GM12878 (cell line): ENCODE measurements around the gene DDAH1. TPM values are rescaled to one million over a fixed set of nuclear protein-coding genes. Genes with fewer than 3 reads are reported as not detected.

ENCODE experiments used
- ATAC-seq: fragments of 200-7000 bp; cut with Tn5 transposase; 3 replicates; pipeline ENCODE4 v1.9.1; 2020; ENCODE audit warnings: mild to moderate bottlenecking, moderate library complexity
- BruUV-seq: library from RNA; stranded (reverse); fragments of 400-500 nt; replicated peaks from 2 replicates; lab custom pipeline; 2021; lab: Mats Ljungman, UMichigan
- CTCF ChIA-PET: fragments of 300-600 bp; sonication (Branson Sonifier 250); formaldehyde crosslinking; extraction: SDS; loops from one replicate; lab custom pipeline; 2021; ENCODE audit warnings: inconsistent platforms; lab: Yijun Ruan, JAX
- POLR2A ChIA-PET: fragments of 350-600 bp; formaldehyde crosslinking; extraction: SDS; loops from one replicate; lab custom pipeline; 2021; ENCODE audit warnings: inconsistent platforms; lab: Charles Lee
- RAD21 ChIA-PET: fragments of 300-600 bp; sonication (Branson Sonifier 250); formaldehyde crosslinking; loops from one replicate; lab custom pipeline; 2023; ENCODE audit warnings: antibody characterized with exemption; ENCODE audit not compliant: unreplicated experiment; lab: Charles Lee
- SMC1A ChIA-PET: fragments of 300-600 bp; sonication (Branson Sonifier 250); formaldehyde crosslinking; loops from one replicate; lab custom pipeline; 2023; ENCODE audit not compliant: unreplicated experiment, uncharacterized antibody; lab: Charles Lee
- DNase-seq: peaks from one replicate; pipeline ENCODE4 v3.0.0-alpha.2; 2011; ENCODE audit warnings: low read depth, low spot score
- FAIRE-seq: peaks from 3 replicates; lab custom pipeline; 2011; peaks lifted over from hg19 to GRCh38; lab: Jason Lieb, UNC
- H2AFZ ChIP-seq: 2 replicates; pipeline ENCODE4 v1.6.0; 2011; ENCODE audit warnings: low read depth, low read length, control low read depth; ENCODE audit not compliant: control insufficient read depth
- H3K27ac ChIP-seq: 2 replicates; pipeline ENCODE4 v1.5.1; 2011; ENCODE audit warnings: control low read depth; ENCODE audit not compliant: control insufficient read depth, insufficient read depth
- H3K27me3 ChIP-seq, 2 experiments: replicated peaks in 1 of 2; 2 replicates each; pipeline versions ENCODE4 v1.6.0 to v1.6.1; 2011; ENCODE audit warnings: low read length in 1 of 2; ENCODE audit not compliant: control insufficient read depth in 2 of 2, insufficient read depth in 2 of 2
- H3K36me3 ChIP-seq, 2 experiments: 2 replicates each; pipeline ENCODE4 v1.5.1; 2011; ENCODE audit warnings: low read length in 1 of 2; ENCODE audit not compliant: control insufficient read depth in 2 of 2, insufficient read depth in 2 of 2
- H3K4me1 ChIP-seq: 2 replicates; pipeline ENCODE4 v1.6.1; 2011; ENCODE audit warnings: mild to moderate bottlenecking, low read length, moderate library complexity, mixed read lengths; ENCODE audit not compliant: control insufficient read depth, insufficient read depth
- H3K4me2 ChIP-seq: 2 replicates; pipeline ENCODE4 v1.6.0; 2011; ENCODE audit warnings: control low read depth; ENCODE audit not compliant: control insufficient read depth, insufficient read depth
- H3K4me3 ChIP-seq: fragments of 200-600 bp; sonication (generic); 2 replicates; pipeline ENCODE4 v1.5.1; 2016
- H3K79me2 ChIP-seq: 2 replicates; pipeline ENCODE4 v1.6.0; 2011; ENCODE audit warnings: low read length; ENCODE audit not compliant: control insufficient read depth, insufficient read depth
- H3K9ac ChIP-seq: 2 replicates; pipeline ENCODE4 v1.8.0; 2011; ENCODE audit warnings: low read length, control low read depth, mixed read lengths; ENCODE audit not compliant: control insufficient read depth, insufficient read depth
- H3K9me3 ChIP-seq: replicated peaks from 3 replicates; pipeline ENCODE4 v1.5.1; 2011; ENCODE audit warnings: mild to moderate bottlenecking, low read length; ENCODE audit not compliant: control insufficient read depth, insufficient read depth
- H4K20me1 ChIP-seq: 2 replicates; pipeline ENCODE4 v1.6.0; 2011; ENCODE audit not compliant: control insufficient read depth, insufficient read depth
- ASH2L ChIP-seq: fragments of 300-600, 200-600 bp; sonication (generic); IDR thresholded peaks from 2 replicates; pipeline ENCODE4 v1.6.1; 2017; ENCODE audit warnings: low read depth, mild to moderate bottlenecking, borderline replicate concordance
- CEBPB ChIP-seq, 2 experiments: fragments of 150-350 bp in 1 of 2; IDR thresholded peaks; 2 replicates each; pipeline ENCODE4 v1.6.1; 2012 to 2014; ENCODE audit warnings: low read depth in 2 of 2, low read length in 2 of 2, borderline replicate concordance in 1 of 2, inconsistent platforms in 1 of 2
- EGR1 ChIP-seq, 2 experiments: IDR thresholded peaks; 1 replicate in 1 of 2; 2 replicates in 1 of 2; pipeline ENCODE4 v1.6.1; 2011 to 2012; ENCODE audit warnings: low read depth in 2 of 2, low read length in 2 of 2, borderline replicate concordance in 1 of 2, mild to moderate bottlenecking in 1 of 2, moderate library complexity in 1 of 2
- IRF4 ChIP-seq: IDR thresholded peaks from 2 replicates; pipeline ENCODE4 v1.6.1; 2011; ENCODE audit warnings: low read depth, low read length
- IRF5 ChIP-seq: fragments of 450-650 bp; IDR thresholded peaks from 2 replicates; pipeline ENCODE4 v1.6.1; 2017; ENCODE audit warnings: borderline replicate concordance
- POLR2A ChIP-seq: IDR thresholded peaks from 2 replicates; pipeline ENCODE4 v1.6.1; 2011; ENCODE audit warnings: low read depth, mild to moderate bottlenecking, low read length
- RAD21 ChIP-seq: IDR thresholded peaks from 2 replicates; pipeline ENCODE4 v1.6.1; 2011; ENCODE audit warnings: mild to moderate bottlenecking, low read depth, low read length, moderate library complexity; ENCODE audit not compliant: insufficient read depth
- SREBF1 ChIP-seq: IDR thresholded peaks from 2 replicates; pipeline ENCODE4 v1.6.1; 2012; ENCODE audit warnings: mild to moderate bottlenecking, low read length
- USF1 ChIP-seq: IDR thresholded peaks from 2 replicates; pipeline ENCODE4 v1.6.1; 2011; ENCODE audit warnings: borderline replicate concordance, low read depth, mild to moderate bottlenecking, moderate library complexity, mixed read lengths, low read length; ENCODE audit not compliant: insufficient read depth; ENCODE audit errors: extremely low read length
- ZBTB33 ChIP-seq: fragments of 450-650 bp; IDR thresholded peaks from 2 replicates; pipeline ENCODE4 v1.6.1; 2017; ENCODE audit warnings: mild to moderate bottlenecking
- WGBS: methylation state at CpG from one replicate; pipeline ENCODE4 v1.1.6; 2016; ENCODE audit warnings: low lambda C conversion rate; ENCODE audit not compliant: insufficient replicate concordance, insufficient coverage; ENCODE audit errors: missing lambda C conversion rate; 5-methylcytosine and 5-hydroxymethylcytosine counted together
- in situ Hi-C: fragments of 300-500 bp; cut with MboI; formaldehyde crosslinking; loops from 9 replicates; pipeline ENCODE4 v1.14.3; 2018; ENCODE audit warnings: mixed read lengths
- intact Hi-C: fragments of 100-400 bp; cut with micrococcal nuclease; formaldehyde crosslinking; loops from one replicate; pipeline ENCODE4 v1.14.2; 2022; ENCODE audit not compliant: unreplicated experiment
- polyA plus RNA-seq, 11 experiments: library from polyadenylated mRNA; depleted of rRNA in 4 of 11; unstranded in 6 of 11; stranded (reverse) in 5 of 11; fragments of >200 nt; fragmentation: Nextera tagmentation in 4 of 11; fragmentation: Illumina TruSeq in 1 of 11; extraction: Ambion mirVana in 4 of 11; extraction: Trizol in 1 of 11; gene quantifications; 1 replicate in 1 of 11; 2 replicates in 10 of 11; pipeline versions ENCODE4 v1.2.1 to v1.2.3, GENCODE V29; 2011 to 2016; ENCODE audit warnings: inconsistent platforms in 2 of 11, missing spikeins in 2 of 11, low read depth in 1 of 11
- total RNA-seq, 4 experiments: library from RNA; depleted of rRNA in 3 of 4; stranded (reverse); fragments of >200 nt in 3 of 4; fragmentation: Illumina TruSeq in 1 of 4; extraction: Trizol in 1 of 4; gene quantifications; 2 replicates each; pipeline versions ENCODE4 v1.2.1 to v1.2.3, GENCODE V29; 2013 to 2021
- TF ChIP-seq, protein P1 (sequence below), 3 experiments: IDR thresholded peaks in 2 of 3; conservative IDR thresholded peaks in 1 of 3; 2 replicates each; pipeline ENCODE4 v1.5.1; 2011; ENCODE audit warnings: low read depth in 3 of 3, low read length in 3 of 3, mild to moderate bottlenecking in 3 of 3, control low read depth in 2 of 3, moderate library complexity in 2 of 3, inconsistent platforms in 1 of 3, mixed read lengths in 1 of 3; ENCODE audit not compliant: control insufficient read depth in 2 of 3, insufficient read depth in 1 of 3; ENCODE audit errors: extremely low read depth in 1 of 3
- TF ChIP-seq, protein P2 (sequence below): IDR thresholded peaks from 2 replicates; pipeline ENCODE4 v1.6.1; 2012; ENCODE audit warnings: low read length, inconsistent platforms

The DDAH1 gene
- total and polyA plus RNA-seq, 10 of the 15 experiments (the other 5 are each of a cell fraction or from before 2014, with no cell fraction given), result 0.07 to 0.88 (median 0.27) TPM; not detected in 6

DNA sequence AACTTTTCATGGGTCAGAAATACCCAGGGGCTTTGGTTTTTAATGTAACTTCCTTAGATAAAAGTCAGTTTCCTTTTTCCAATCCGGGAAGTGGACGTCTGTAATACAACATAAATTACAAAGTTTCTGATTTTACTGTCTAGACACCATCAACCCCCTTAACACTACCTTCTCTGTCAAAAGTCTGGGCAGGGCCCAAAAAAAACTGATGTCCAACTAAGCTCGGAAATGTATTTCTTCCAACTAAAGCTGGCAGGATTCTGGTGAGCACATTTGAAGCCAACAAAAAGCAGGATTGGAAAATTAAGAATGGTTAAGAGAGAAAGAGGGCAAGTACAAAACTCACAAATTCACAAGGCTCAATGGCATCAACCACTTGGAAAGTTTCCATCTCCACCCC, 24.3 kb downstream of the DDAH1 start (continued):
- TF ChIP-seq, protein P1, sequence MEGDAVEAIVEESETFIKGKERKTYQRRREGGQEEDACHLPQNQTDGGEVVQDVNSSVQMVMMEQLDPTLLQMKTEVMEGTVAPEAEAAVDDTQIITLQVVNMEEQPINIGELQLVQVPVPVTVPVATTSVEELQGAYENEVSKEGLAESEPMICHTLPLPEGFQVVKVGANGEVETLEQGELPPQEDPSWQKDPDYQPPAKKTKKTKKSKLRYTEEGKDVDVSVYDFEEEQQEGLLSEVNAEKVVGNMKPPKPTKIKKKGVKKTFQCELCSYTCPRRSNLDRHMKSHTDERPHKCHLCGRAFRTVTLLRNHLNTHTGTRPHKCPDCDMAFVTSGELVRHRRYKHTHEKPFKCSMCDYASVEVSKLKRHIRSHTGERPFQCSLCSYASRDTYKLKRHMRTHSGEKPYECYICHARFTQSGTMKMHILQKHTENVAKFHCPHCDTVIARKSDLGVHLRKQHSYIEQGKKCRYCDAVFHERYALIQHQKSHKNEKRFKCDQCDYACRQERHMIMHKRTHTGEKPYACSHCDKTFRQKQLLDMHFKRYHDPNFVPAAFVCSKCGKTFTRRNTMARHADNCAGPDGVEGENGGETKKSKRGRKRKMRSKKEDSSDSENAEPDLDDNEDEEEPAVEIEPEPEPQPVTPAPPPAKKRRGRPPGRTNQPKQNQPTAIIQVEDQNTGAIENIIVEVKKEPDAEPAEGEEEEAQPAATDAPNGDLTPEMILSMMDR (IDR thresholded peaks at IDR 0.05 in 2 of 3, conservative IDR thresholded peaks at IDR 0.05 in 1 of 3; ENCODE audit: control insufficient read depth in 2 of 3, extremely low read depth in 1 of 3, insufficient read depth in 1 of 3, low read depth in 3 of 3, low read length in 3 of 3), result no peak
- TF ChIP-seq USF1, result no peak
- no peak for TF ChIP-seq SREBF1
- no peak for TF ChIP-seq ASH2L

DNA sequence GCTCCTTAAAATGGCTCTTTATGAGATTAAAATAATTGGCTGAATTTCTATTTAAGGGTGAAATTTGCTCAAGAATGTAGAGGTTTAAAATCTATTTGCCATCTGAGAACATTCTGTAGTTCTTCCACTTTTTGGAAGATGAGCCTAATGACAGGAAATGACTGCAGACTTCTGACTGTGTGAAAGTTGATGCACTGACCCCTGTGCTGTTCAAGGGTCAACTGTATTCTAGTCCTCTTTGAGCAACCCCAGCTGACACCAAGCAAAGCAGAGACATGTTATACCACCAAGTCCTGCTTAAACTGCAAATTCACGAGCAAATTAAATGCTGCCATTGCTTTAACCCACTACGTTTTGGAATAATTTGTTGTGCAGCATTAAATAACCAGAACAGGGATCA, 26.6 kb downstream of the DDAH1 start:
- DNase-seq (no peak), ATAC-seq (no peak), FAIRE-seq (no peak)
- Histone ChIP-seq H3K9ac (no peak overlapping the region), H3K4me2 (no peak overlapping the region), H4K20me1 (no peaks in the 10 kb centered on the region), H2AFZ (no peak overlapping the region), H3K4me3 (no peak overlapping the region), H3K79me2 (no peaks in the 10 kb centered on the region), H3K9me3 (no peaks in the 10 kb centered on the region), H3K36me3 (no peaks in the 10 kb centered on the region), H3K4me1 (no peaks in the 10 kb centered on the region), H3K27me3 (no peaks in the 10 kb centered on the region), H3K27ac (no peak overlapping the region)
- WGBS, result 35% methylated on average over 2 of the region's 2 CpGs
- BruUV-seq, result no TSS peak
- intact Hi-C loops (no loop called here), in situ Hi-C loops (no loop called here)
- CTCF ChIA-PET, result no interaction called here
- SMC1A ChIA-PET, result interaction anchor here (1.0 kb wide), 2 partner anchors 12 to 108 kb away, joined by 3 read pairs; no protein-coding TSS in a partner anchor
- RAD21 ChIA-PET, result no interaction called here
- POLR2A ChIA-PET, result no interaction called here
- no peak for TF ChIP-seq CEBPB (IDR thresholded peaks at IDR 0.05; ENCODE audit: borderline replicate concordance in 1 of 2, low read depth in 2 of 2, low read length in 2 of 2)
- TF ChIP-seq, protein P2, sequence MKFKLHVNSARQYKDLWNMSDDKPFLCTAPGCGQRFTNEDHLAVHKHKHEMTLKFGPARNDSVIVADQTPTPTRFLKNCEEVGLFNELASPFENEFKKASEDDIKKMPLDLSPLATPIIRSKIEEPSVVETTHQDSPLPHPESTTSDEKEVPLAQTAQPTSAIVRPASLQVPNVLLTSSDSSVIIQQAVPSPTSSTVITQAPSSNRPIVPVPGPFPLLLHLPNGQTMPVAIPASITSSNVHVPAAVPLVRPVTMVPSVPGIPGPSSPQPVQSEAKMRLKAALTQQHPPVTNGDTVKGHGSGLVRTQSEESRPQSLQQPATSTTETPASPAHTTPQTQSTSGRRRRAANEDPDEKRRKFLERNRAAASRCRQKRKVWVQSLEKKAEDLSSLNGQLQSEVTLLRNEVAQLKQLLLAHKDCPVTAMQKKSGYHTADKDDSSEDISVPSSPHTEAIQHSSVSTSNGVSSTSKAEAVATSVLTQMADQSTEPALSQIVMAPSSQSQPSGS, result no peak
- no peak for TF ChIP-seq SREBF1
- TF ChIP-seq IRF5, result no peak
- no peak for TF ChIP-seq POLR2A
- TF ChIP-seq IRF4, result no peak
- TF ChIP-seq EGR1 (IDR thresholded peaks at IDR 0.05; ENCODE audit: borderline replicate concordance in 1 of 2, low read depth in 2 of 2, low read length in 2 of 2), result no peak
- no peak for TF ChIP-seq RAD21
- no peak for TF ChIP-seq ZBTB33
